Stimulated activated naive CD8-positive, alpha-beta T cell treated with anti-CD3 and anti-CD28 coated beads, Interleukin-15, Interleukin-2, amounts not matched to agents 100 ng/mL and 50 ng/mL, for 24 hours (primary cell): ENCODE data around the gene TRMT2A.
A peak's percentile ranks its signal among the peaks of the same experiment; 100 is the strongest.

Experiments used
- H3K27ac Mint-ChIP-seq: one replicate; pipeline ENCODE4 v1.8.0; 2021; ENCODE audit warnings: mild to moderate bottlenecking, mixed read lengths
- H3K27me3 Mint-ChIP-seq: one replicate; pipeline ENCODE4 v1.8.0; 2021; ENCODE audit warnings: mixed read lengths
- H3K36me3 Mint-ChIP-seq: one replicate; pipeline ENCODE4 v1.8.0; 2021; ENCODE audit warnings: low read depth, mixed read lengths
- H3K4me1 Mint-ChIP-seq: one replicate; pipeline ENCODE4 v1.8.0; 2021; ENCODE audit warnings: low read depth, mixed read lengths
- H3K4me3 Mint-ChIP-seq: one replicate; pipeline ENCODE4 v1.8.0; 2021; ENCODE audit warnings: mild to moderate bottlenecking, mixed read lengths
- H3K9me3 Mint-ChIP-seq: one replicate; pipeline ENCODE4 v1.8.0; 2021; ENCODE audit warnings: mixed read lengths

Gene TRMT2A

GRCh38 chr22:20131859-20132685 lies 15.0 kb upstream of the TRMT2A start:
- H3K27ac Mint-ChIP-seq: peak overlapping the region; percentile 16
- peaks cover 48% of the 10 kb centered on the region for H3K4me1 Mint-ChIP-seq
- peak overlapping the region; percentile 78 for H3K4me3 Mint-ChIP-seq
- H3K27me3 Mint-ChIP-seq: no peaks in the 10 kb centered on the region
- peaks cover 12% of the 10 kb centered on the region for H3K36me3 Mint-ChIP-seq
- no peaks in the 10 kb centered on the region for H3K9me3 Mint-ChIP-seq

- no peaks in the 10 kb centered on the region for H3K9me3 Mint-ChIP-seq
- peak within 1 kb of the TSS; percentile 78 for H3K4me3 Mint-ChIP-seq
- H3K27me3 Mint-ChIP-seq: no peaks in the 10 kb centered on the region
- peaks cover 47% of the 10 kb centered on the region for H3K4me1 Mint-ChIP-seq
- peaks cover 17% of the 10 kb centered on the region for H3K36me3 Mint-ChIP-seq
- peak within 1 kb of the TSS; percentile 16 for H3K27ac Mint-ChIP-seq
These were observed 14.5 kb upstream of the TRMT2A start, which contains the start of gene ZDHHC8 for GRCh38 chr22:20131597-20131858. TSS of gene ZDHHC8 (plus strand) at chr22:20131804. CDS start at chr22:20131948, 144 bp downstream.

GRCh38 chr22:20130731-20131596 lies 13.9 kb upstream of the TRMT2A start:
- peaks cover 20% of the 10 kb centered on the region for H3K36me3 Mint-ChIP-seq
- peaks cover 42% of the 10 kb centered on the region for H3K4me1 Mint-ChIP-seq
- peak overlapping the region; percentile 30 for H3K4me3 Mint-ChIP-seq
- H3K9me3 Mint-ChIP-seq: no peaks in the 10 kb centered on the region
- no peak overlapping the region for H3K27ac Mint-ChIP-seq
- no peaks in the 10 kb centered on the region for H3K27me3 Mint-ChIP-seq

GRCh38 chr22:20130319-20130718 lies 13.3 kb upstream of the TRMT2A start:
- H3K4me3 Mint-ChIP-seq: peak overlapping the region; percentile 30
- H3K36me3 Mint-ChIP-seq: peaks cover 23% of the 10 kb centered on the region
- no peaks in the 10 kb centered on the region for H3K9me3 Mint-ChIP-seq
- H3K27me3 Mint-ChIP-seq: no peaks in the 10 kb centered on the region
- no peak overlapping the region for H3K27ac Mint-ChIP-seq
- H3K4me1 Mint-ChIP-seq: peaks cover 42% of the 10 kb centered on the region

- no peaks in the 10 kb centered on the region for H3K9me3 Mint-ChIP-seq
- no peaks in the 10 kb centered on the region for H3K27me3 Mint-ChIP-seq
- no peak overlapping the region for H3K4me3 Mint-ChIP-seq
- peaks cover 23% of the 10 kb centered on the region for H3K36me3 Mint-ChIP-seq
- H3K4me1 Mint-ChIP-seq: peaks cover 42% of the 10 kb centered on the region
- peak overlapping the region; percentile 16 for H3K27ac Mint-ChIP-seq
These were observed 12.7 kb upstream of the TRMT2A start for GRCh38 chr22:20129747-20130014.

- Mint-ChIP-seq H3K9me3 (no peaks in the 10 kb centered on the region), H3K27ac (peak overlapping the region; percentile 72), H3K27me3 (no peaks in the 10 kb centered on the region), H3K36me3 (peaks cover 23% of the 10 kb centered on the region), H3K4me3 (peak overlapping the region; percentile 10), H3K4me1 (peaks cover 37% of the 10 kb centered on the region)
These were observed 12.1 kb upstream of the TRMT2A start for GRCh38 chr22:20128902-20129746.

- Mint-ChIP-seq H3K27ac (peak overlapping the region; percentile 72), H3K27me3 (no peaks in the 10 kb centered on the region), H3K9me3 (no peaks in the 10 kb centered on the region), H3K4me1 (peaks cover 33% of the 10 kb centered on the region), H3K4me3 (no peak overlapping the region), H3K36me3 (peaks cover 26% of the 10 kb centered on the region)
These were observed 11.5 kb upstream of the TRMT2A start for GRCh38 chr22:20128619-20128901.

GRCh38 chr22:20127869-20128618 lies 11.0 kb upstream of the TRMT2A start:
- Mint-ChIP-seq H3K27me3 (no peaks in the 10 kb centered on the region), H3K9me3 (no peaks in the 10 kb centered on the region), H3K36me3 (peaks cover 26% of the 10 kb centered on the region), H3K27ac (peak overlapping the region; percentile 72), H3K4me1 (peaks cover 28% of the 10 kb centered on the region), H3K4me3 (no peak overlapping the region)

- H3K9me3 Mint-ChIP-seq: no peaks in the 10 kb centered on the region
- H3K27me3 Mint-ChIP-seq: no peaks in the 10 kb centered on the region
- peaks cover 23% of the 10 kb centered on the region for H3K4me1 Mint-ChIP-seq
- peak overlapping the region; percentile 71 for H3K27ac Mint-ChIP-seq
- H3K4me3 Mint-ChIP-seq: no peak overlapping the region
- peaks cover 28% of the 10 kb centered on the region for H3K36me3 Mint-ChIP-seq
These were observed 10.4 kb upstream of the TRMT2A start for GRCh38 chr22:20127318-20127868.

- H3K4me1 Mint-ChIP-seq: peaks cover 31% of the 10 kb centered on the region
- H3K36me3 Mint-ChIP-seq: peaks cover 37% of the 10 kb centered on the region
- H3K9me3 Mint-ChIP-seq: no peaks in the 10 kb centered on the region
- peak overlapping the region; percentile 17 for H3K27ac Mint-ChIP-seq
- no peaks in the 10 kb centered on the region for H3K27me3 Mint-ChIP-seq
- no peak overlapping the region for H3K4me3 Mint-ChIP-seq
These were observed 9.4 kb upstream of the TRMT2A start for GRCh38 chr22:20126284-20127029.

- H3K9me3 Mint-ChIP-seq: no peaks in the 10 kb centered on the region
- H3K27ac Mint-ChIP-seq: peak overlapping the region; percentile 17
- H3K36me3 Mint-ChIP-seq: peaks cover 43% of the 10 kb centered on the region
- H3K4me3 Mint-ChIP-seq: no peak overlapping the region
- H3K4me1 Mint-ChIP-seq: peaks cover 33% of the 10 kb centered on the region
- H3K27me3 Mint-ChIP-seq: no peaks in the 10 kb centered on the region
These were observed 8.5 kb upstream of the TRMT2A start for GRCh38 chr22:20125201-20126174.

- H3K4me1 Mint-ChIP-seq: peaks cover 43% of the 10 kb centered on the region
- H3K27me3 Mint-ChIP-seq: no peaks in the 10 kb centered on the region
- H3K36me3 Mint-ChIP-seq: peaks cover 54% of the 10 kb centered on the region
- no peaks in the 10 kb centered on the region for H3K9me3 Mint-ChIP-seq
- H3K27ac Mint-ChIP-seq: peak overlapping the region; percentile 61
- H3K4me3 Mint-ChIP-seq: no peak overlapping the region
These were observed 7.2 kb upstream of the TRMT2A start for GRCh38 chr22:20124083-20124787.
